ENCODE data around the gene LARGE1. TPM values are rescaled to one million over a fixed set of nuclear protein-coding genes. Genes with fewer than 3 reads are reported as not detected.
A peak's percentile ranks its signal among the peaks of the same experiment; 100 is the strongest.

LARGE1 gene
- total RNA-seq, 4 donors from 2014 or later = 11.8 to 33.2 (median 22.6) TPM

- H3K4me3 ChIP-seq (ENCODE audit: low read depth, poor library complexity, severe bottlenecking) = no peak overlapping the region
- intact Hi-C loops (cut with DNase I; ENCODE audit: low total_unique reads) = no loop called here
- 63 to 64% methylated on average over 13 of the region's 13 CpGs for WGBS, 2 donors
- no peak for DNase-seq (ENCODE audit: low spot score in 2 of 2)
- TF ChIP-seq, protein P1, sequence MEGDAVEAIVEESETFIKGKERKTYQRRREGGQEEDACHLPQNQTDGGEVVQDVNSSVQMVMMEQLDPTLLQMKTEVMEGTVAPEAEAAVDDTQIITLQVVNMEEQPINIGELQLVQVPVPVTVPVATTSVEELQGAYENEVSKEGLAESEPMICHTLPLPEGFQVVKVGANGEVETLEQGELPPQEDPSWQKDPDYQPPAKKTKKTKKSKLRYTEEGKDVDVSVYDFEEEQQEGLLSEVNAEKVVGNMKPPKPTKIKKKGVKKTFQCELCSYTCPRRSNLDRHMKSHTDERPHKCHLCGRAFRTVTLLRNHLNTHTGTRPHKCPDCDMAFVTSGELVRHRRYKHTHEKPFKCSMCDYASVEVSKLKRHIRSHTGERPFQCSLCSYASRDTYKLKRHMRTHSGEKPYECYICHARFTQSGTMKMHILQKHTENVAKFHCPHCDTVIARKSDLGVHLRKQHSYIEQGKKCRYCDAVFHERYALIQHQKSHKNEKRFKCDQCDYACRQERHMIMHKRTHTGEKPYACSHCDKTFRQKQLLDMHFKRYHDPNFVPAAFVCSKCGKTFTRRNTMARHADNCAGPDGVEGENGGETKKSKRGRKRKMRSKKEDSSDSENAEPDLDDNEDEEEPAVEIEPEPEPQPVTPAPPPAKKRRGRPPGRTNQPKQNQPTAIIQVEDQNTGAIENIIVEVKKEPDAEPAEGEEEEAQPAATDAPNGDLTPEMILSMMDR (IDR thresholded peaks at IDR 0.05) = no peak
- TF ChIP-seq POLR2A (IDR thresholded peaks at IDR 0.05) = no peak
Observed at GRCh38 chr22:33476716-33477115, 443.6 kb downstream of the LARGE1 start.

DNA sequence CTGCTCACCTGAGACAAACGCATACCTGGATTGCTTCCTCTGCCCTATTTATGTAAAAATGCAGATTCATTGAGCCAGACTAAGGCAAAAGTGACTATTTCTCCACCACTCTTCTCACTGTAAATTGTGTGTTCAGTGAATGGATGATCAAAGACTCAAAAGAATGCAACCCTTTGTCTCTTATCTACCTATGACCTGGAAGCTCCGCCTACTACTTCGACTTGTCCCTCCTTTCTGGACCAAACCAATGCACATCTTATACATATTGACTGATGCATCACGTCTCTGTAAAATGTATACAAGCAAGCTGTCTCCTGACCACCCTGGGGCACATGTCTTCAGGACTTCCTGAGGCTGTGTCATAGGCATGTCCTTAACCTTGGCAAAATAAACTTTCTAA lies 444.1 kb downstream of the LARGE1 start:
- intact Hi-C loops (cut with DNase I; ENCODE audit: low total_unique reads) = no loop called here
- 86 to 91% methylated on average over 4 of the region's 4 CpGs for WGBS, 2 donors
- TF ChIP-seq POLR2A (IDR thresholded peaks at IDR 0.05) = no peak
- TF ChIP-seq, protein P1 (IDR thresholded peaks at IDR 0.05) = no peak
- DNase-seq (ENCODE audit: low spot score in 2 of 2) = no peak
- no peak overlapping the region for H3K4me3 ChIP-seq (ENCODE audit: low read depth, poor library complexity, severe bottlenecking)

- TF ChIP-seq, protein P1 (IDR thresholded peaks at IDR 0.05) = no peak
- TF ChIP-seq POLR2A (IDR thresholded peaks at IDR 0.05) = no peak
- 80 to 87% methylated on average over 1 of the region's 1 CpG for WGBS, 2 donors
- DNase-seq (ENCODE audit: low spot score in 2 of 2) = no peak
- H3K4me3 ChIP-seq (ENCODE audit: low read depth, poor library complexity, severe bottlenecking) = no peak overlapping the region
- intact Hi-C loops (cut with DNase I; ENCODE audit: low total_unique reads) = no loop called here
Observed at GRCh38 chr22:33474587-33474986, 445.7 kb downstream of the LARGE1 start.

GRCh38 chr22:33472462-33473344 lies 447.6 kb downstream of the LARGE1 start:
- DNase-seq (ENCODE audit: low spot score in 2 of 2) = no peak
- intact Hi-C loops (cut with DNase I; ENCODE audit: low total_unique reads) = no loop called here
- 74 to 76% methylated on average over 9 of the region's 9 CpGs for WGBS, 2 donors
- H3K4me3 ChIP-seq (ENCODE audit: low read depth, poor library complexity, severe bottlenecking) = no peak overlapping the region
- TF ChIP-seq, protein P1 (IDR thresholded peaks at IDR 0.05) = no peak
- no peak for TF ChIP-seq POLR2A (IDR thresholded peaks at IDR 0.05)

- TF ChIP-seq POLR2A (IDR thresholded peaks at IDR 0.05) = no peak
- TF ChIP-seq, protein P1 (IDR thresholded peaks at IDR 0.05) = no peak
- intact Hi-C loops (cut with DNase I; ENCODE audit: low total_unique reads) = no loop called here
- DNase-seq (ENCODE audit: low spot score in 2 of 2) = peak in 1 of 2 donors; percentile 64
- 81 to 84% methylated on average over 6 of the region's 6 CpGs for WGBS, 2 donors
- no peak overlapping the region for H3K4me3 ChIP-seq (ENCODE audit: low read depth, poor library complexity, severe bottlenecking)
Observed at GRCh38 chr22:33470456-33470855, 449.8 kb downstream of the LARGE1 start.
